Esophagus muscularis mucosa (tissue), 4 donors: Measurements from ENCODE around the gene KLHDC1.

Experiments
- EP300 ChIP-seq: sonication (generic); formaldehyde crosslinking; IDR thresholded peaks from one replicate; pipeline ENCODE4 v1.6.1; 2017; ENCODE audit warnings: antibody characterized with exemption
- POLR2A ChIP-seq: fragments of 450-650 bp; IDR thresholded peaks from one replicate; pipeline ENCODE4 v1.6.1; 2017; ENCODE audit warnings: antibody characterized with exemption, moderate library complexity, mild to moderate bottlenecking, low read depth
- TF ChIP-seq, protein P1 (sequence below), 3 experiments: fragments of 200-600 bp in 2 of 3; fragments of 450-650 bp in 1 of 3; sonication (generic) in 2 of 3; IDR thresholded peaks; one replicate each; pipeline ENCODE4 v1.5.1; 2017 to 2019; ENCODE audit warnings: antibody characterized with exemption in 3 of 3, mild to moderate bottlenecking in 2 of 3, moderate library complexity in 1 of 3

DNA sequence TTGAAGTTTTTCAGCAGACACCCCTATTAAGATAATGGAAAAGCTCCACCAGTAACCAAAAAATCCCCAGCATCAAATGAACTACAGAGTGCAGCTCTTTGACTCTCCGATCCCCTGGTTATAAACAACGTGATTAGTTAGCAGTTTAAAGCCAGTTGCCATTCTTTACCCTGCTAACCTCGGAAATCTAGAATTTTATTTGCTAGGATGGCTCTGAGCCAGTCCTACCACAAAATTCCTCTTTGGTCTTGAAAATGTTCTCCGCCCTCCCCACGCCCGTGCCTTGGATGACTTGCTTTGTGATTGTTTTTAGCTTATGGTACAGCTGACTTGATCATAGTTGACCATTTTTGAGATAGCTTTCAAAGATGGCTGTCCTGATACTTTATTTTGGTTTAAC is 76.3 kb downstream of the KLHDC1 start:
- TF ChIP-seq, protein P1, sequence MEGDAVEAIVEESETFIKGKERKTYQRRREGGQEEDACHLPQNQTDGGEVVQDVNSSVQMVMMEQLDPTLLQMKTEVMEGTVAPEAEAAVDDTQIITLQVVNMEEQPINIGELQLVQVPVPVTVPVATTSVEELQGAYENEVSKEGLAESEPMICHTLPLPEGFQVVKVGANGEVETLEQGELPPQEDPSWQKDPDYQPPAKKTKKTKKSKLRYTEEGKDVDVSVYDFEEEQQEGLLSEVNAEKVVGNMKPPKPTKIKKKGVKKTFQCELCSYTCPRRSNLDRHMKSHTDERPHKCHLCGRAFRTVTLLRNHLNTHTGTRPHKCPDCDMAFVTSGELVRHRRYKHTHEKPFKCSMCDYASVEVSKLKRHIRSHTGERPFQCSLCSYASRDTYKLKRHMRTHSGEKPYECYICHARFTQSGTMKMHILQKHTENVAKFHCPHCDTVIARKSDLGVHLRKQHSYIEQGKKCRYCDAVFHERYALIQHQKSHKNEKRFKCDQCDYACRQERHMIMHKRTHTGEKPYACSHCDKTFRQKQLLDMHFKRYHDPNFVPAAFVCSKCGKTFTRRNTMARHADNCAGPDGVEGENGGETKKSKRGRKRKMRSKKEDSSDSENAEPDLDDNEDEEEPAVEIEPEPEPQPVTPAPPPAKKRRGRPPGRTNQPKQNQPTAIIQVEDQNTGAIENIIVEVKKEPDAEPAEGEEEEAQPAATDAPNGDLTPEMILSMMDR (IDR thresholded peaks at IDR 0.05) = no peak
- no peak for TF ChIP-seq EP300
- no peak for TF ChIP-seq POLR2A
